ENCODE measurements around the gene NCAM2. TPM values are rescaled to one million over a fixed set of nuclear protein-coding genes. Genes with fewer than 3 reads are reported as not detected.

NCAM2 gene
- total RNA-seq, 3 donors from 2014 or later = 2.9 to 14.1 (median 4.0) TPM

DNA sequence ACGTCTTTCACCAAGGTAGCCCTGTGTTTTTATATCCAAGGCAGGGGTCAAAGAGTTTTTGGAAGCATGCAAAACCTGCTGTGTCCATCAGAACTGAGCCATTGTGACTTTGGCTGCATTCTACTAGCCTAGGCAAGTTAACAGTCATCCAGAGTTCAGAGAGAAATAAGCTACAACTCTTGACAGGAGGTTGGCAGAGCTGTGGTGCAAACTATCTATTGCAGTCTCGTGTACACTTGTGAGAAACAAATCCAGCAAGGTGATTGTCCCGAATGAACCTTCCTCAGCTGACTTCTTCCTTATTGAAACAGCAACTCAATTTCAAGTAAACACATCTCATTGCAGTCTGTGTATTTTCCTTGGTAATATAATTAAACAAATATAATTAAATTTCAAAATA, 124.5 kb downstream of the NCAM2 start:
- TF ChIP-seq, protein P1, sequence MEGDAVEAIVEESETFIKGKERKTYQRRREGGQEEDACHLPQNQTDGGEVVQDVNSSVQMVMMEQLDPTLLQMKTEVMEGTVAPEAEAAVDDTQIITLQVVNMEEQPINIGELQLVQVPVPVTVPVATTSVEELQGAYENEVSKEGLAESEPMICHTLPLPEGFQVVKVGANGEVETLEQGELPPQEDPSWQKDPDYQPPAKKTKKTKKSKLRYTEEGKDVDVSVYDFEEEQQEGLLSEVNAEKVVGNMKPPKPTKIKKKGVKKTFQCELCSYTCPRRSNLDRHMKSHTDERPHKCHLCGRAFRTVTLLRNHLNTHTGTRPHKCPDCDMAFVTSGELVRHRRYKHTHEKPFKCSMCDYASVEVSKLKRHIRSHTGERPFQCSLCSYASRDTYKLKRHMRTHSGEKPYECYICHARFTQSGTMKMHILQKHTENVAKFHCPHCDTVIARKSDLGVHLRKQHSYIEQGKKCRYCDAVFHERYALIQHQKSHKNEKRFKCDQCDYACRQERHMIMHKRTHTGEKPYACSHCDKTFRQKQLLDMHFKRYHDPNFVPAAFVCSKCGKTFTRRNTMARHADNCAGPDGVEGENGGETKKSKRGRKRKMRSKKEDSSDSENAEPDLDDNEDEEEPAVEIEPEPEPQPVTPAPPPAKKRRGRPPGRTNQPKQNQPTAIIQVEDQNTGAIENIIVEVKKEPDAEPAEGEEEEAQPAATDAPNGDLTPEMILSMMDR (IDR thresholded peaks at IDR 0.05) = no peak
- no peaks in the 10 kb centered on the region for H3K4me1 ChIP-seq (ENCODE audit: low read depth)
- DNase-seq (no peak), ATAC-seq (no peak)
- no peak overlapping the region for H3K4me3 ChIP-seq
- peaks cover 3% of the 10 kb centered on the region for H3K9me3 ChIP-seq
- intact Hi-C loops (cut with DNase I, micrococcal nuclease) = no loop called here
- H3K36me3 ChIP-seq (ENCODE audit: low read depth) = no peaks in the 10 kb centered on the region

DNA sequence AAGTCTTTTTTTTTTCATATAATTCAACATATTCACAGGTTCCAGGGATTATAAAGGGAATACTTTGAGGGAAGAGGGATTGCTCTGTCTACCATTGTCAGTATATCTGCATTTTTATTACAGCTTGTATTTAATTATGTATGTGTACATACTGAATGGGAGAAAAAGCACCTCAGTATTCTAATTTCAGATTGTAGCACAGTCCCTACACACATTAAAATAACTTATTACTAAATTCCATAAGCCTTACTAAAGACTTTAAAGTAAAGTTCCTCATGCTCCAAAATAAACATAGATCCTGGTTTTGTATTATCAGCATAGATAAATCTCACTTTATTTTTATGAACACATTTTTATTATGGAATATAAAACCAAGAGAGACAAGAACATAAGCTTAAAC, 134.2 kb downstream of the NCAM2 start:
- ATAC-seq (no peak), DNase-seq (no peak)
- Histone ChIP-seq H3K4me3 (no peak overlapping the region), H3K9me3 (peaks cover 6% of the 10 kb centered on the region), H3K36me3 (ENCODE audit: low read depth) (no peaks in the 10 kb centered on the region), H3K4me1 (ENCODE audit: low read depth) (no peaks in the 10 kb centered on the region)
- intact Hi-C loops (cut with DNase I, micrococcal nuclease) = no loop called here
- TF ChIP-seq, protein P1 (IDR thresholded peaks at IDR 0.05) = no peak

DNA sequence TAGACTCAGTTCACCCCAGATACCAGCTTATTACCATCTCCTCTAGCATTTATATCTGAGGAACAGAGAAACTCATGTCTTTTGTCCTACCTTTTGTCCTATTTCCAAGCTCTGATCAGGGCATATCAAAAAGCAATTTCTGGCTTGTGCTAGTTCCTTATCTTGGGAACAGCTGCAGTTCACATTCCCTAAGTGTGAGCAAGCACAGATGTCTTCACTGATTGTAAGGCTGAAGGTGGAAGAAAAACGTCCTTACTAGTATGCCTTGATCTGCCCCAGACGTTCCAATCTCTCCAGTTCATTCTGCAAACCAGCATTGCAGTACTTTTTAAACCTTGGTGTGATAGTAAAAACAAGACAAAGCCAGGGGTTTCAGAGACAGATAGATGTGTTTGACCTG, 139.8 kb downstream of the NCAM2 start:
- no peak for DNase-seq
- Histone ChIP-seq H3K9me3 (peaks cover 7% of the 10 kb centered on the region), H3K4me3 (no peak overlapping the region), H3K4me1 (ENCODE audit: low read depth) (no peaks in the 10 kb centered on the region), H3K36me3 (ENCODE audit: low read depth) (no peaks in the 10 kb centered on the region)
- no peak for ATAC-seq
- intact Hi-C loops (cut with DNase I, micrococcal nuclease) = no loop called here
- TF ChIP-seq, protein P1 (IDR thresholded peaks at IDR 0.05) = no peak

DNA sequence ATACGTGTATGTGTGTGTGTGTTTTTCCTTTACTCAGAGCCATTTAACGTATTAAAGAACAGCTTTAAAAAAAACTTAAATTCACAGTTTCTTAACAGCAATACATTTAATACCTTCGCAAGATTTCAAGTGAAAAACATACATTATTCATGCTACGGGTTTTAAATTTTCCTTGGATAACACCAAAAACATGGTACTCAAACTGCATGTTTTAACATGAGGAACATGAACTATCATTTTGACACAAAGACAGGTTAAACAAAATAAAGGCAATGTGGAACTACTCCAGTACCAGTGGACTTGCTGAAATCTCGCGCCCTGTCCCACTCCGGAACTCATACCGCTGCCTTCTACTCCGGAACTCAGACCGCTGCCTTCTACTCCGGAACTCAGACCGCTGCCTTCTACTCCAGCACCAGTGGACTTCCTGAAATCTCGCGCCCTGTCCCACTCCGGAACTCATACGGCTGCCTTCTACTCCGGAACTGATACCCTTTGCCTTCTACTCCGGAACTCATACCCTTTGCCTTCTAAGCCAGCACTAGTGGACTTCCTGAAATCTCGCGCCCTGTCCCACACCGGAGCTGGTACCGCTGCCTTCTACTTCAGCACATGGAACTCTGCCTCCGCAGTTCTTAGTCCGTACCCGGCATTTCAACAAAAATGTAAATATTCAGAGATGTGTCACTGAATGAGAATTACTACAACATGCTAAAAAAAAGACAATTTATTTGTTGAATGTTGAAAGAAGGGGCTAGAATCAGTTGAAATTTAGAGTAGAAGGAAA, 148.6 kb downstream of the NCAM2 start:
- H3K4me3 ChIP-seq = no peak overlapping the region
- H3K4me1 ChIP-seq (ENCODE audit: low read depth) = no peaks in the 10 kb centered on the region
- no peaks in the 10 kb centered on the region for H3K9me3 ChIP-seq
- DNase-seq = no peak
- ATAC-seq = no peak
- intact Hi-C loops (cut with DNase I, micrococcal nuclease) = no loop called here
- TF ChIP-seq, protein P1 (IDR thresholded peaks at IDR 0.05) = no peak
- H3K36me3 ChIP-seq (ENCODE audit: low read depth) = no peaks in the 10 kb centered on the region

- Histone ChIP-seq H3K36me3 (ENCODE audit: low read depth) (no peaks in the 10 kb centered on the region), H3K4me3 (no peak overlapping the region), H3K9me3 (no peaks in the 10 kb centered on the region), H3K4me1 (ENCODE audit: low read depth) (no peaks in the 10 kb centered on the region)
- ATAC-seq = no peak
- TF ChIP-seq, protein P1 (IDR thresholded peaks at IDR 0.05) = no peak
- no peak for DNase-seq
- intact Hi-C loops (cut with DNase I, micrococcal nuclease) = no loop called here
These were observed 149.2 kb downstream of the NCAM2 start for GRCh38 chr21:21147374-21147745.
